NCI-H2196 treated with DMSO at 0.1 percent for 48 hours (cell line): ENCODE data around the gene NVL.
"Not testable (repeated sequence)": the region's sequence is repeated elsewhere in the genome, so short reads cannot be mapped to it uniquely, and the experiment has no call there.

ENCODE experiments used
- DNase-seq: peaks from one replicate; lab custom pipeline; 2025; ENCODE audit not compliant: unreplicated experiment; lab: John Stamatoyannopoulos, UW

The NVL gene

GRCh38 chr1:224237119-224237881 lies 92.7 kb downstream of the NVL start:
- DNase-seq: no peak

- DNase-seq: no peak
Measured at GRCh38 chr1:224235813-224236493, 94.0 kb downstream of the NVL start.

- DNase-seq: no peak
Measured at GRCh38 chr1:224234017-224234416, 96.0 kb downstream of the NVL start.

GRCh38 chr1:224226849-224227502 lies 103.0 kb downstream of the NVL start:
- DNase-seq: no peak

GRCh38 chr1:224223819-224224714 lies 105.9 kb downstream of the NVL start:
- DNase-seq: peak; percentile 38

GRCh38 chr1:224219612-224220059 lies 110.3 kb downstream of the NVL start:
- DNase-seq: no peak

- DNase-seq: no peak
Measured at GRCh38 chr1:224219011-224219611, 110.9 kb downstream of the NVL start.

GRCh38 chr1:224217655-224218623 lies 112.0 kb downstream of the NVL start:
- no peak for DNase-seq

- no peak for DNase-seq
Measured at GRCh38 chr1:224216382-224216781, 113.6 kb downstream of the NVL start.

GRCh38 chr1:224213438-224214119 lies 116.4 kb downstream of the NVL start:
- no peak for DNase-seq

GRCh38 chr1:224212618-224213061 lies 117.3 kb downstream of the NVL start:
- DNase-seq: no peak

GRCh38 chr1:224211206-224211962 lies 118.6 kb downstream of the NVL start:
- no peak for DNase-seq

GRCh38 chr1:224205931-224206538 lies 123.9 kb downstream of the NVL start:
- not testable (repeated sequence) for DNase-seq

GRCh38 chr1:224205438-224205840 lies 124.5 kb downstream of the NVL start:
- no peak for DNase-seq

- DNase-seq: no peak
Measured at GRCh38 chr1:224203243-224204016, 126.5 kb downstream of the NVL start.

GRCh38 chr1:224201853-224202252 lies 128.1 kb downstream of the NVL start:
- no peak for DNase-seq

- DNase-seq: no peak
Measured at GRCh38 chr1:224201383-224201782, 128.6 kb downstream of the NVL start.
